Progenitor cell of endocrine pancreas (in vitro differentiated cells): Measurements from ENCODE around the gene TMEM38A. TPM values are rescaled to one million over a fixed set of nuclear protein-coding genes. Genes with fewer than 3 reads are reported as not detected.

Source experiments
- DNase-seq: peaks from one replicate; pipeline ENCODE4 v3.0.0; 2021; ENCODE audit warnings: low spot score; ENCODE audit not compliant: unreplicated experiment
- H3K27ac Mint-ChIP-seq: 2 replicates; pipeline ENCODE4 v1.8.0; 2021; ENCODE audit warnings: mild to moderate bottlenecking, moderate library complexity, mixed read lengths
- H3K27me3 Mint-ChIP-seq: 2 replicates; pipeline ENCODE4 v1.8.0; 2021; ENCODE audit warnings: mixed read lengths
- H3K36me3 Mint-ChIP-seq: 2 replicates; pipeline ENCODE4 v1.8.0; 2022; ENCODE audit warnings: mixed read lengths; ENCODE audit not compliant: insufficient read depth
- H3K4me1 Mint-ChIP-seq: 2 replicates; pipeline ENCODE4 v1.8.0; 2021; ENCODE audit warnings: low read depth, mixed read lengths
- H3K4me3 Mint-ChIP-seq: 2 replicates; pipeline ENCODE4 v1.8.0; 2021; ENCODE audit warnings: low read depth, mild to moderate bottlenecking, moderate library complexity, mixed read lengths
- H3K9me3 Mint-ChIP-seq: 2 replicates; pipeline ENCODE4 v1.8.0; 2021; ENCODE audit warnings: low read depth, mixed read lengths
- CTCF ChIP-seq: fragments of 200-600 bp; sonication (generic); IDR thresholded peaks from one replicate; pipeline ENCODE4 v1.5.0; 2021; ENCODE audit warnings: antibody characterized with exemption, mild to moderate bottlenecking; ENCODE audit not compliant: unreplicated experiment
- total RNA-seq: library from RNA; stranded (reverse); gene quantifications from 2 replicates; pipeline ENCODE4 v1.2.1, GENCODE V29; 2021

The TMEM38A gene
- total RNA-seq, 1 donor from 2014 or later, result 12.2 TPM

- Mint-ChIP-seq H3K27ac (no peak overlapping the region), H3K4me3 (no peak overlapping the region), H3K36me3 (no peaks in the 10 kb centered on the region), H3K9me3 (no peaks in the 10 kb centered on the region), H3K27me3 (no peaks in the 10 kb centered on the region), H3K4me1 (peaks cover 27% of the 10 kb centered on the region)
- TF ChIP-seq CTCF, result no peak
- DNase-seq, result no peak
Observed at GRCh38 chr19:16623066-16623465, 37.9 kb upstream of the TMEM38A start.

- Mint-ChIP-seq H3K4me1 (peaks cover 28% of the 10 kb centered on the region), H3K9me3 (no peaks in the 10 kb centered on the region), H3K4me3 (no peak overlapping the region), H3K36me3 (no peaks in the 10 kb centered on the region), H3K27me3 (no peaks in the 10 kb centered on the region), H3K27ac (no peak overlapping the region)
- DNase-seq, result no peak
- TF ChIP-seq CTCF, result no peak
Observed at GRCh38 chr19:16623576-16623975, 37.4 kb upstream of the TMEM38A start.

GRCh38 chr19:16624236-16624635 lies 36.7 kb upstream of the TMEM38A start:
- Mint-ChIP-seq H3K9me3 (no peaks in the 10 kb centered on the region), H3K27ac (peak overlapping the region; percentile 69), H3K27me3 (no peaks in the 10 kb centered on the region), H3K36me3 (no peaks in the 10 kb centered on the region), H3K4me3 (no peak overlapping the region), H3K4me1 (peaks cover 32% of the 10 kb centered on the region)
- DNase-seq, result no peak
- no peak for TF ChIP-seq CTCF

- Mint-ChIP-seq H3K9me3 (no peaks in the 10 kb centered on the region), H3K36me3 (no peaks in the 10 kb centered on the region), H3K27ac (peak overlapping the region; percentile 76), H3K4me3 (peak overlapping the region; percentile 25), H3K4me1 (peaks cover 33% of the 10 kb centered on the region), H3K27me3 (no peaks in the 10 kb centered on the region)
- no peak for TF ChIP-seq CTCF
- DNase-seq, result no peak
Observed at GRCh38 chr19:16625163-16625958, 35.6 kb upstream of the TMEM38A start.

- Mint-ChIP-seq H3K4me3 (peak overlapping the region; percentile 91), H3K36me3 (no peaks in the 10 kb centered on the region), H3K27ac (peak overlapping the region; percentile 91), H3K9me3 (no peaks in the 10 kb centered on the region), H3K27me3 (no peaks in the 10 kb centered on the region), H3K4me1 (peaks cover 29% of the 10 kb centered on the region)
- DNase-seq, result no peak
- TF ChIP-seq CTCF, result no peak
Observed at GRCh38 chr19:16626796-16627192, 34.1 kb upstream of the TMEM38A start.
